Cerebellar nuclear complex (tissue), 1 donor: ENCODE results near the gene CDC42BPB.

ENCODE experiments used
- DNase-seq, 2 experiments: peaks; one replicate each; lab custom pipeline; 2025; lab: John Stamatoyannopoulos, UW

Gene CDC42BPB

GRCh38 chr14:102944448-102945330 lies 112.7 kb downstream of the CDC42BPB start:
- no peak for DNase-seq

DNA sequence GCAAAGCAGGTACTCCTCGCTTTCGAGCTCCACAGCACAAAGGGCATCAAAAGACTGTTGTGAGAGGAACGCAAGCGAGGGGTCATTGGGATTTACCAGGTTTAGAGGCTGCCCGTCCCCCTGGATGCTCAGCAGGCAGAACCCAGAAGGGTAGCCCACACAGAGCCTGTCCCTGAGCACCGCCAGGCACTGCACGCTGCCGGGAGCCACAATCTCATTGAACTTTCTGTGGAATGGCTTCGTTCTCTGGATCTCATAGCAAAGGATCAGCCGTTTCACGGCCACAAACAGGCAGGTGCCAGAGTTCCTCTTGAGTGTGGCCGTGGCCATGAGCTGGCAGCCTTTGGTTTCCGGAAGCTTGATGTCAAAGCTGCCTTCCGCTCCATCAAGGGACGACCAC lies 113.4 kb downstream of the CDC42BPB start:
- DNase-seq = no peak

- DNase-seq = no peak
Measured at GRCh38 chr14:102943454-102943853, 113.9 kb downstream of the CDC42BPB start.

GRCh38 chr14:102942069-102942468 lies 115.3 kb downstream of the CDC42BPB start:
- no peak for DNase-seq

GRCh38 chr14:102941419-102942011 lies 115.8 kb downstream of the CDC42BPB start:
- no peak for DNase-seq

- DNase-seq = no peak
Measured at GRCh38 chr14:102940729-102941362, 116.5 kb downstream of the CDC42BPB start.

DNA sequence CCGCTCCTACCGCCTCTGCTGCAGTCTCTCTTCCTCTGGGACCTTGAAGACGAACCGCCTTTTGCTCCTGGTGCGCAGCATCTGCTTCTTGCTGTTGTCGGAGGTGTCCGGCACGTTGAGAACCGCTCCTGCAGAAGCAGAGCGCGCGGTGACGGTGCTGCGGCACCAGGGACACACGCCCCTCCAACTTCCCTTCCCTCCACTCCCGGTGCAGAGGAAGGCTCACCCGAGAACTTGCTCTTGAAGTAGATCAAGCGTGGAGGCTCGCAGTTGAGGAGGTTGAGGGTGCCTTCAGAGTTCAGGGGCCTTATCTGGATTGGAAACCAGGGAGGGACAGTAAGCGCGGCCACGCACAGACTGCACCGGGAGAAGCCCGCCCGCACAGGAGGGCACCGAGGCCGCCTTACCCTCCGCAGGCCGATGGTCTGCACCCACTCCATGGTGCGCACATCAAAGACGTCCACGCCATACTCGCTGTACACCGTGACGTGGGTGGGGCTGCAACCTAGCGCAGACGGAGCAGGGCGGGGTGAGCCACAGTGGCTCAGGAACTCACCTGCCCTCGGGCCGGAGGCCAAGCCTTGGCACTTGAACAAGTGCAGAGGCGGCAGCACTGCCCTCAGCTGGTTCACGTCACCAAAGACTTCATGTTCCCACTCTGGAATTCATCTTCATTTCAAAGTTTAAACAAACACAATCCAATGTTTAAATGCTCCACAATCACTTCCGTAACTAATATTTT lies 117.4 kb downstream of the CDC42BPB start:
- no peak for DNase-seq

- no peak for DNase-seq
Measured at GRCh38 chr14:102939329-102939728, 118.0 kb downstream of the CDC42BPB start.

DNA sequence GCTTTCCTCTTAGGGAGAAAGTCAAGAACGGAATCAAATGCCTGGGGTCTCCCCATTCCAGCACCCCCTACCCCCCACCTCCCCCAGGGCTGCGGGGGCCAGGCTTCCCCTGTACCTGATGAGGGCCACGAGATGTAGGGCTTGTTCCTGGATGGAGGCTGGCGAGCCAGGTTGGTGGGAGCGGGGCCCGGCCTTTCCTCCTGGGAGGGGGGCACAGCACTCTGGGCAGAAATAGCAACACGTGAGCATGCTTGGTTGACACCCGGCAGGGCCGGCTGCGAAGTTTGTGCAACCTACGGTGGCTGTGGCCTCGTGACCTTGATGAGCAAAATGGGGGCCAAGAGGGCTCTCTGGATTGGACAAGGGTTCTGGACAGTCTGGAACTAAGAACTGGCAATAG lies 119.2 kb downstream of the CDC42BPB start:
- DNase-seq = no peak

DNA sequence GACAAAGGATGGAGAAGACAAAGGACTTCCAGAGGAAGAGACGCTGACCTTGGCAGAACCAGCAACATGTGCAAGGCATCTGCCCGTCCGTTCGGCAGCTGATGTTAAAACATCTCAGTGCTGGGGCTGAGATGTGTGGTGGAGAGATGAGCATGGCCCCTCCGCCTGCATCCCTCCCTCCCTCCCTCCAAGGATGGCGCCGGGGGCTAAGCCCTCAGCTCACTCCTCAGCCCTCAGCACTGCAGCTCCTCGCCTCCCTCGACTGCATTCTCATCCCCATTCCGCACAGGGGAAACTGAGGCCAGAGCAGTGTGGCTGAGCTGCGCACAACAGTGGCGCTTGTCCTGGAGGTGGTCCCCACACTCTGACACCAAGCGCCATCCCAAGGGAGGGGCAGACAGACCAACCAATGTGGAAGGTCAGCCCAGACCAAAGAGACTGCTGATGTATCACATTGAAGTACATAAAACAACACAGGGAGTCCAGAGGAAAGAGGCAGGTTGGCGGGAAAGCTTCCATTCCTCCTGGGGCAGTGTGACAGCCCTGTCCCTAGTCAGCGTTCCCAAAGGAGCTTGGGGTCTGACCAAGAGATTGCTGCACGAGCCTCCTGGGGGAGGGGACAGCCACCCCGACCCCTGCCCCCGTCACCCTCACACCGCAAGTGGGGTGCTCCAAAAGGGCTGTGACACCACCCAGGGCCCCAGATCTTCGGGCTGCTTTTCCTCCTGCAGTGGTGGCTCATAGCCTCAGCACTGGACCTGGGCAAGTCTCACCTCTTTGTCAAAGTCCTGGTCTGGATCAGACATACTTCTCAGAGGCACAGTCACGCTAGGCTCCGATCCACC lies 119.8 kb downstream of the CDC42BPB start:
- no peak for DNase-seq

DNA sequence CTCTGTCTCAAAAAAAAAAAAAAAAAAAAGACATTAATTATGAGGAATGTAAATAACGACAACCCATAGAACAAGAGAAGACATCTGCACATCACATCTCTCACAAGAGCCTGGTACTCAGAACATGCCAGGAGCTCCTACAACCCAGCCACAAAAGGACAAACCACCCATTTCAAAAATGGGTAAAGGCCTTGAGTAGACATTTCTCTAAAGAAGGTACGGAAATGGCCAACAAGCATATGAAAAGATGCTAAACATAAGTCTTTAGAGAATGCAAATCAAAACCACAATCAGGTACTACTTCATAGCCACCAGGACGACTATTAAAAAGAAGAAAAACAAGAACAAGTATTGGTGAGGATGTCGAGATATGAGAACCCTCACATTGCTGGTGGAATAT lies 121.6 kb downstream of the CDC42BPB start:
- no peak for DNase-seq

DNA sequence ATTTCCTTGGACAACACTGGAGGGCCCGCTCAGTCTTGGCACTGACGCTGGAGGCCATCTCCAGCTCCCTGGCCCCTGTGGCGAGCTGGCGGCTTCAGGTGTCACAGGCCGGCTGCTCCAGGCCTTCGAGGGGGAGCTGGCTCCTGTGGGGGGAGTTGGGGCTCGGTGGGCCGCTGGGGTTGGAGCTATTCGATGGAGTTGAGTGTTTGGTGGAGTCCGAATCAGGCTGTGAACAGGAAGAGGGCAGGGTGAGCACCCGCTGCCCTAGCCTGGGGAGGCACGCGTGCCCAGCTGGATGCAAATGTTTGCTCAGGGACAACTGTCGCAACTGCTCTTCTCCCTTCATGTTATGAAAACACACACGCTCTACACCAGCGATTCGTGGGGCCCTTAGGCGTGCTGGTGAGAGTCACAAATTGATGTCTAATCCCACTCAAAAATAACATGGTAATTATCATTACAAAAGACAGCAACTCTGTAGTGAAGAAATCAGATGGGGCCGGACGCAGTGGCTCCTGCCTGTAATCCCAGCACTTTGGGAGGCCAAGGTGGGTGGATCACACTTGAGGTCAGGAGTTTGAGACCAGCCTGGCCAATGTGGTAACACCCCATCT lies 123.6 kb downstream of the CDC42BPB start:
- DNase-seq = no peak

GRCh38 chr14:102932484-102933248 lies 124.7 kb downstream of the CDC42BPB start:
- no peak for DNase-seq

GRCh38 chr14:102931580-102932285 lies 125.6 kb downstream of the CDC42BPB start:
- no peak for DNase-seq

GRCh38 chr14:102930753-102931579 lies 126.4 kb downstream of the CDC42BPB start:
- no peak for DNase-seq

GRCh38 chr14:102930138-102930752 lies 127.1 kb downstream of the CDC42BPB start:
- DNase-seq = no peak

GRCh38 chr14:102929241-102930137 lies 127.9 kb downstream of the CDC42BPB start:
- DNase-seq = no peak
